Measurements from ENCODE around the gene CCDC50.

GRCh38 chr3:191438150-191438814, 109.1 kb downstream of the CCDC50 start:
- TF ChIP-seq CTCF (conservative IDR thresholded peaks at IDR 0.05), result no peak
- TF ChIP-seq ZFX (IDR thresholded peaks at IDR 0.05), result no peak

Data from C4-2B (cell line).